Endodermal cell (in vitro differentiated cells): Measurements from ENCODE around the gene LRRTM2. TPM values are rescaled to one million over a fixed set of nuclear protein-coding genes. Genes with fewer than 3 reads are reported as not detected.

Experiments
- DNase-seq: peaks from one replicate; pipeline ENCODE4 v3.0.0-alpha.2; 2017
- H3K27ac ChIP-seq: 2 replicates; pipeline ENCODE4 v1.5.1; 2013; ENCODE audit warnings: mild to moderate bottlenecking, low read depth, low read length, moderate library complexity
- H3K27me3 ChIP-seq: 2 replicates; pipeline ENCODE4 v1.6.1; 2013; ENCODE audit warnings: mild to moderate bottlenecking, low read length, moderate library complexity; ENCODE audit not compliant: insufficient read depth, control insufficient read depth, poor library complexity, severe bottlenecking
- H3K36me3 ChIP-seq: 2 replicates; pipeline ENCODE4 v1.7.0; 2013; ENCODE audit warnings: mild to moderate bottlenecking, low read length, moderate library complexity; ENCODE audit not compliant: control insufficient read depth, insufficient read depth
- H3K4me1 ChIP-seq: one replicate; pipeline ENCODE4 v1.7.0; 2013; ENCODE audit warnings: low read length; ENCODE audit not compliant: control insufficient read depth, insufficient read depth
- H3K4me3 ChIP-seq: 2 replicates; pipeline ENCODE4 v1.5.1; 2013; ENCODE audit warnings: mild to moderate bottlenecking, low read length, moderate library complexity
- H3K9ac ChIP-seq: 2 replicates; pipeline ENCODE4 v1.6.1; 2013; ENCODE audit warnings: mild to moderate bottlenecking, low read length, moderate library complexity; ENCODE audit not compliant: poor library complexity, severe bottlenecking; ENCODE audit errors: extremely low read depth
- H3K9me3 ChIP-seq: 2 replicates; pipeline ENCODE4 v1.6.1; 2013; ENCODE audit warnings: mild to moderate bottlenecking, low read length, moderate library complexity; ENCODE audit not compliant: control insufficient read depth
- H3K27ac Mint-ChIP-seq: 2 replicates; pipeline ENCODE4 v1.8.0; 2020; ENCODE audit warnings: mixed read lengths
- H3K27me3 Mint-ChIP-seq: 2 replicates; pipeline ENCODE4 v1.8.0; 2021; ENCODE audit warnings: mild to moderate bottlenecking, mixed read lengths; ENCODE audit not compliant: insufficient read depth
- H3K36me3 Mint-ChIP-seq: 2 replicates; pipeline ENCODE4 v1.8.0; 2020; ENCODE audit warnings: low read depth, mixed read lengths
- H3K4me1 Mint-ChIP-seq: 2 replicates; pipeline ENCODE4 v1.8.0; 2020; ENCODE audit warnings: mixed read lengths
- H3K4me3 Mint-ChIP-seq: 2 replicates; pipeline ENCODE4 v1.8.0; 2020; ENCODE audit warnings: mild to moderate bottlenecking, moderate library complexity, mixed read lengths
- H3K9me3 Mint-ChIP-seq: 2 replicates; pipeline ENCODE4 v1.8.0; 2020; ENCODE audit warnings: mild to moderate bottlenecking, mixed read lengths
- WGBS, 2 experiments: methylation state at CpG; one replicate each; pipeline versions ENCODE4 v1.1.5 to v1.1.7; 2013; ENCODE audit warnings: missing lambda C conversion rate in 2 of 2, mixed read lengths in 1 of 2; ENCODE audit not compliant: insufficient coverage in 1 of 2, insufficient read length in 1 of 2; 5-methylcytosine and 5-hydroxymethylcytosine counted together
- total RNA-seq, 2 donors: library from RNA; stranded (reverse); fragmentation: NEBNext Ultra II Directional in 1 of 2; extraction: Animal tissue kit (Norgen Biotek cat#: 25700) in 1 of 2; gene quantifications; 2 replicates in 1 of 2; 3 replicates in 1 of 2; pipeline ENCODE4 v1.2.1, GENCODE V29; 2021
- TF ChIP-seq, protein P1 (sequence below): fragments of 200-600 bp; sonication (generic); conservative IDR thresholded peaks from 2 replicates; pipeline ENCODE4 v1.5.0; 2021; ENCODE audit warnings: antibody characterized with exemption, mild to moderate bottlenecking

Gene LRRTM2
- total RNA-seq, 2 donors from 2014 or later = not detected

DNA sequence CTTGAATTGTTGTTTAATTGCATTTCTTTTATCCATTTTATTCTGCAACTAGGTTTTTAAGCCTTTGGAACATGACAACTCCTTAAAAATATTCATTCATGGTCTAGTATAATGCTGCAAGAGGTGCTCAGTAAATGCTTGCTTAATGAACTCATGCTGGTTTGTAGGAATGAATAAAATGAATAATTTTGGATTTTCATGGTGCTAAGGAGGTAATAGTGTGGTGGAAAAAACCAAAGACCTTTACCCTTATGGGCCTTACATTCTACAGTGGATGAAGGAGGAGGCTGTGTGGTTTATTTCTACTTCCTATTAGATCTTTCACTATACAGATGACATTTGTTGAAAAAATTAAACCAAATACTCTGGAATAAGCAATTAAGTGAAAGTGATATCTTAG is 43.4 kb downstream of the LRRTM2 start:
- peaks cover 35% of the 10 kb centered on the region for H3K4me1 Mint-ChIP-seq
- H3K4me3 ChIP-seq = no peak overlapping the region
- H3K27ac Mint-ChIP-seq = no peak overlapping the region
- H3K36me3 Mint-ChIP-seq = peaks cover 39% of the 10 kb centered on the region
- H3K4me3 Mint-ChIP-seq = no peak overlapping the region
- TF ChIP-seq, protein P1, sequence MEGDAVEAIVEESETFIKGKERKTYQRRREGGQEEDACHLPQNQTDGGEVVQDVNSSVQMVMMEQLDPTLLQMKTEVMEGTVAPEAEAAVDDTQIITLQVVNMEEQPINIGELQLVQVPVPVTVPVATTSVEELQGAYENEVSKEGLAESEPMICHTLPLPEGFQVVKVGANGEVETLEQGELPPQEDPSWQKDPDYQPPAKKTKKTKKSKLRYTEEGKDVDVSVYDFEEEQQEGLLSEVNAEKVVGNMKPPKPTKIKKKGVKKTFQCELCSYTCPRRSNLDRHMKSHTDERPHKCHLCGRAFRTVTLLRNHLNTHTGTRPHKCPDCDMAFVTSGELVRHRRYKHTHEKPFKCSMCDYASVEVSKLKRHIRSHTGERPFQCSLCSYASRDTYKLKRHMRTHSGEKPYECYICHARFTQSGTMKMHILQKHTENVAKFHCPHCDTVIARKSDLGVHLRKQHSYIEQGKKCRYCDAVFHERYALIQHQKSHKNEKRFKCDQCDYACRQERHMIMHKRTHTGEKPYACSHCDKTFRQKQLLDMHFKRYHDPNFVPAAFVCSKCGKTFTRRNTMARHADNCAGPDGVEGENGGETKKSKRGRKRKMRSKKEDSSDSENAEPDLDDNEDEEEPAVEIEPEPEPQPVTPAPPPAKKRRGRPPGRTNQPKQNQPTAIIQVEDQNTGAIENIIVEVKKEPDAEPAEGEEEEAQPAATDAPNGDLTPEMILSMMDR = no peak
- no peak overlapping the region for H3K27ac ChIP-seq
- H3K27me3 ChIP-seq = no peaks in the 10 kb centered on the region
- H3K27me3 Mint-ChIP-seq = no peaks in the 10 kb centered on the region
- DNase-seq = no peak
- H3K36me3 ChIP-seq = peaks cover 78% of the 10 kb centered on the region
- H3K9me3 ChIP-seq = peaks cover 6% of the 10 kb centered on the region
- H3K9me3 Mint-ChIP-seq = no peaks in the 10 kb centered on the region
- no peaks in the 10 kb centered on the region for H3K4me1 ChIP-seq
- H3K9ac ChIP-seq = no peak overlapping the region

DNA sequence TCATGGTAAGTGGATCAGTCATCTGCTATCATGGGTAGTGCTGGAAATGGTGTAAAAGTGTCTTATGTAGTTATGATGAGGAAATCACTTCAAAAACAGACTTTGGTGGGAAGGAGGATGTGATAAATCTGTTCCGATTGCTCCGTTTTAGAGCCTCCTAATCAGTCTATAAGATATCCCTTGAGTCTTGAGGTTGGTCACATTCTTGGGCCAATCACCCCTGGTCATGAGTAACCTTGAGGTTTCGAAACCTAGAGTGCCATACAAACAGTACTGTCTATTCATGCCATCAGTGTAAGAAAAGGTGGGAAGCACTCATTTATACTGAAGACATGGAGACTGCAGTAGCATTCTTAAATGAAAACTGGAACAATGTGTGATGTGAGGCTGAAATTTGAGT is 45.8 kb downstream of the LRRTM2 start:
- Histone ChIP-seq H3K4me3 (no peak overlapping the region), H3K9ac (no peak overlapping the region), H3K27ac (no peak overlapping the region), H3K36me3 (peaks cover 86% of the 10 kb centered on the region), H3K9me3 (peaks cover 5% of the 10 kb centered on the region), H3K27me3 (no peaks in the 10 kb centered on the region), H3K4me1 (no peaks in the 10 kb centered on the region)
- no peaks in the 10 kb centered on the region for H3K27me3 Mint-ChIP-seq
- DNase-seq = no peak
- peaks cover 23% of the 10 kb centered on the region for H3K4me1 Mint-ChIP-seq
- peaks cover 47% of the 10 kb centered on the region for H3K36me3 Mint-ChIP-seq
- H3K4me3 Mint-ChIP-seq = no peak overlapping the region
- no peak overlapping the region for H3K27ac Mint-ChIP-seq
- WGBS, 2 experiments = 95 to 96% methylated on average over 3 of the region's 3 CpGs
- H3K9me3 Mint-ChIP-seq = no peaks in the 10 kb centered on the region
- TF ChIP-seq, protein P1 = no peak

DNA sequence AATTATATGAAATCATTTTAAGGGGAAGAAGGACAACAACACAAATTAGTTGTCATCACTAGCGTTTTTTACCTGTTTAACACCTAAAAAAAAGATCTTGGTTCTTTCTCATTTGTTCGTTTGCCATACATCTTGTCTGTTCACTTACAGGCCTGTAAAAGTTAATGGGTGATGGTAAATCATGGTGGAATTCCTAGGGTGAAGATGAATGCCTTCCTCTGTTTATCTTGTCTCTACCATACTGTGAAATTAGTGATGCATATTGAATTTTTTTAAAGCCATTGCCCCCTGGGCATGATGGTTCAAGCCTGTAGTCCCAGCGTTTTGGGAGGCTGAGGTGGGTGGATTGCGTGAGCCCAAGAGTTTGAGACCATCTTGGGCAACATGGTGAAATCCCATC is 46.6 kb downstream of the LRRTM2 start:
- TF ChIP-seq, protein P1 = no peak
- no peaks in the 10 kb centered on the region for H3K4me1 ChIP-seq
- no peak overlapping the region for H3K4me3 ChIP-seq
- H3K9me3 ChIP-seq = no peaks in the 10 kb centered on the region
- H3K27me3 Mint-ChIP-seq = no peaks in the 10 kb centered on the region
- H3K9ac ChIP-seq = no peak overlapping the region
- WGBS, 2 experiments = 94% methylated on average over 3 to 4 of the region's 4 CpGs
- no peak overlapping the region for H3K4me3 Mint-ChIP-seq
- no peak overlapping the region for H3K27ac Mint-ChIP-seq
- peaks cover 82% of the 10 kb centered on the region for H3K36me3 ChIP-seq
- peaks cover 51% of the 10 kb centered on the region for H3K36me3 Mint-ChIP-seq
- no peaks in the 10 kb centered on the region for H3K9me3 Mint-ChIP-seq
- H3K27me3 ChIP-seq = no peaks in the 10 kb centered on the region
- no peak for DNase-seq
- peaks cover 16% of the 10 kb centered on the region for H3K4me1 Mint-ChIP-seq
- H3K27ac ChIP-seq = no peak overlapping the region
